ENCODE data around the gene CCDC38.

DNA sequence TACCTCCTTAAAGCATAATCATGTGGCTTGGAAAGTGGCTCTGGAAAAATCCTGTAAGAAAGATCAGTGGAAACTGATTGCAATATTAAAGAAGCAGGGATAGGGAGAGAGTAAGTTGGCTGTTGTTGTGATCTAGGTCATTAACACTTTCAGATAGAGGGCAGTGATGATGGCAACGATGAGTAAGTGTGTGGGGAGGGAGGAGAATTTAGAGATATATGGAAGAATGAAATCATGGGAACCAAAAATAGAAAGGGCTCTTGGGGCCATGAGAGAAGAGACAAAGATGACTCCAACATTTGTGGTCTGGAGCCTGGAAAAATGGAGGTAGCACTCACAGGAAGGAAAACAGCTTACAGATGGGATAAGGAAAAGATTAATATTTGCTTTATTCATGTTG lies 60.3 kb downstream of the CCDC38 start:
- TF ChIP-seq, protein P1, sequence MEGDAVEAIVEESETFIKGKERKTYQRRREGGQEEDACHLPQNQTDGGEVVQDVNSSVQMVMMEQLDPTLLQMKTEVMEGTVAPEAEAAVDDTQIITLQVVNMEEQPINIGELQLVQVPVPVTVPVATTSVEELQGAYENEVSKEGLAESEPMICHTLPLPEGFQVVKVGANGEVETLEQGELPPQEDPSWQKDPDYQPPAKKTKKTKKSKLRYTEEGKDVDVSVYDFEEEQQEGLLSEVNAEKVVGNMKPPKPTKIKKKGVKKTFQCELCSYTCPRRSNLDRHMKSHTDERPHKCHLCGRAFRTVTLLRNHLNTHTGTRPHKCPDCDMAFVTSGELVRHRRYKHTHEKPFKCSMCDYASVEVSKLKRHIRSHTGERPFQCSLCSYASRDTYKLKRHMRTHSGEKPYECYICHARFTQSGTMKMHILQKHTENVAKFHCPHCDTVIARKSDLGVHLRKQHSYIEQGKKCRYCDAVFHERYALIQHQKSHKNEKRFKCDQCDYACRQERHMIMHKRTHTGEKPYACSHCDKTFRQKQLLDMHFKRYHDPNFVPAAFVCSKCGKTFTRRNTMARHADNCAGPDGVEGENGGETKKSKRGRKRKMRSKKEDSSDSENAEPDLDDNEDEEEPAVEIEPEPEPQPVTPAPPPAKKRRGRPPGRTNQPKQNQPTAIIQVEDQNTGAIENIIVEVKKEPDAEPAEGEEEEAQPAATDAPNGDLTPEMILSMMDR (IDR thresholded peaks at IDR 0.05): no peak
- TF ChIP-seq EZH2 (IDR thresholded peaks at IDR 0.05): no peak
